Measurements from ENCODE around the gene PTPRN2. TPM values are rescaled to one million over a fixed set of nuclear protein-coding genes. Genes with fewer than 3 reads are reported as not detected.

Gene PTPRN2
- total and polyA plus RNA-seq, 8 donors: 4.9 to 136 (median 46.8) TPM

- Histone ChIP-seq H3K27me3 (peaks cover 0 to 30% (median 6%) of the 10 kb centered on the region in 3 donors), H3K4me1 (no peaks in the 10 kb centered on the region), H3K9me3 (peaks cover 0 to 16% (median 10%) of the 10 kb centered on the region in 4 donors), H3K27ac (no peak overlapping the region), H3K36me3 (no peaks in the 10 kb centered on the region), H3K4me3 (no peak overlapping the region)
- no peak for DNase-seq
- 65 to 79% (median 73%) methylated on average over 5 of the region's 5 CpGs for WGBS, 5 donors
- intact Hi-C loops (cut with DNase I; ENCODE audit: low total_unique reads): no loop called here
- TF ChIP-seq POLR2AphosphoS5 (IDR thresholded peaks at IDR 0.05): no peak
- TF ChIP-seq POLR2A (IDR thresholded peaks at IDR 0.05): no peak
- TF ChIP-seq EP300 (IDR thresholded peaks at IDR 0.05): no peak
- TF ChIP-seq CTCF (IDR thresholded peaks at IDR 0.05): no peak
These were observed 1079.6 kb downstream of the PTPRN2 start for GRCh38 chr7:157507987-157508386.

- H3K4me3 ChIP-seq: no peak overlapping the region
- no peak overlapping the region for H3K27ac ChIP-seq
- TF ChIP-seq EP300 (IDR thresholded peaks at IDR 0.05) (no peak), CTCF (IDR thresholded peaks at IDR 0.05) (no peak), POLR2AphosphoS5 (IDR thresholded peaks at IDR 0.05) (no peak), POLR2A (IDR thresholded peaks at IDR 0.05) (no peak)
- intact Hi-C loops (cut with DNase I; ENCODE audit: low total_unique reads): no loop called here
- no peaks in the 10 kb centered on the region for H3K36me3 ChIP-seq
- DNase-seq: peak in 1 of 2 donors; percentile 11
- 87 to 92% (median 89%) methylated on average over 6 of the region's 6 CpGs for WGBS, 5 donors
- peaks cover 0 to 16% (median 10%) of the 10 kb centered on the region in 4 donors for H3K9me3 ChIP-seq
- no peaks in the 10 kb centered on the region for H3K4me1 ChIP-seq
- peaks cover 0 to 30% (median 6%) of the 10 kb centered on the region in 3 donors for H3K27me3 ChIP-seq
These were observed 1081.4 kb downstream of the PTPRN2 start for GRCh38 chr7:157506268-157506667.

- H3K27ac ChIP-seq: no peak overlapping the region
- 78 to 94% (median 89%) methylated on average over 1 of the region's 1 CpG for WGBS, 5 donors
- peaks cover 0 to 16% (median 10%) of the 10 kb centered on the region in 4 donors for H3K9me3 ChIP-seq
- no peak for TF ChIP-seq POLR2A (IDR thresholded peaks at IDR 0.05)
- no peak for TF ChIP-seq EP300 (IDR thresholded peaks at IDR 0.05)
- TF ChIP-seq CTCF (IDR thresholded peaks at IDR 0.05): no peak
- no peak for TF ChIP-seq POLR2AphosphoS5 (IDR thresholded peaks at IDR 0.05)
- intact Hi-C loops (cut with DNase I; ENCODE audit: low total_unique reads): no loop called here
- DNase-seq: no peak
- no peaks in the 10 kb centered on the region for H3K4me1 ChIP-seq
- H3K36me3 ChIP-seq: no peaks in the 10 kb centered on the region
- H3K4me3 ChIP-seq: no peak overlapping the region
- peaks cover 0 to 30% (median 6%) of the 10 kb centered on the region in 3 donors for H3K27me3 ChIP-seq
These were observed 1082.0 kb downstream of the PTPRN2 start for GRCh38 chr7:157505646-157506045.

GRCh38 chr7:157503229-157503628, 1084.4 kb downstream of the PTPRN2 start:
- H3K27ac ChIP-seq: peak overlapping the region in 1 of 5 donors; percentile 26
- H3K36me3 ChIP-seq: no peaks in the 10 kb centered on the region
- no peaks in the 10 kb centered on the region for H3K4me1 ChIP-seq
- intact Hi-C loops (cut with DNase I; ENCODE audit: low total_unique reads): no loop called here
- H3K27me3 ChIP-seq: peaks cover 0 to 24% (median under 1%) of the 10 kb centered on the region in 3 donors
- no peak overlapping the region for H3K4me3 ChIP-seq
- H3K9me3 ChIP-seq: peaks cover 0 to 16% (median 10%) of the 10 kb centered on the region in 4 donors
- no peak for TF ChIP-seq POLR2AphosphoS5 (IDR thresholded peaks at IDR 0.05)
- no peak for TF ChIP-seq CTCF (IDR thresholded peaks at IDR 0.05)
- TF ChIP-seq POLR2A (IDR thresholded peaks at IDR 0.05): no peak
- no peak for TF ChIP-seq EP300 (IDR thresholded peaks at IDR 0.05)
- peak in 1 of 2 donors; percentile 3 for DNase-seq
- WGBS, 5 donors: 57 to 78% (median 61%) methylated on average over 4 of the region's 4 CpGs
